IMR-90 (cell line): ENCODE measurements around the gene VAMP8. TPM values are rescaled to one million over a fixed set of nuclear protein-coding genes. Genes with fewer than 3 reads are reported as not detected.

Experiments
- ATAC-seq: fragments of 200-7000 bp; cut with Tn5 transposase; 2 replicates; pipeline ENCODE4 v1.9.1; 2020; ENCODE audit warnings: low read depth, mild to moderate bottlenecking, moderate library complexity
- BruUV-seq: library from RNA; stranded (reverse); fragments of 400-500 nt; replicated peaks from 2 replicates; lab custom pipeline; 2021; lab: Mats Ljungman, UMichigan
- CTCF ChIA-PET: fragments of 300-600 bp; formaldehyde crosslinking; extraction: SDS; loops from one replicate; lab custom pipeline; 2021; ENCODE audit warnings: antibody characterized with exemption; lab: Yijun Ruan, JAX
- POLR2A ChIA-PET: fragments of 300-600 bp; sonication (Branson Sonifier 250); formaldehyde crosslinking; loops from one replicate; lab custom pipeline; 2022; ENCODE audit warnings: antibody characterized with exemption; ENCODE audit not compliant: unreplicated experiment; lab: Charles Lee
- DNase-seq: peaks from one replicate; pipeline ENCODE4 v3.0.0; 2013
- H2AFZ ChIP-seq: replicated peaks from 2 replicates; pipeline ENCODE3; 2013; ENCODE audit warnings: low read length, mild to moderate bottlenecking; ENCODE audit not compliant: poor library complexity
- H2AK5ac ChIP-seq: 2 replicates; pipeline ENCODE4 v1.6.1; 2013; ENCODE audit warnings: low read depth, low read length, inconsistent platforms
- H2AK9ac ChIP-seq: replicated peaks from 2 replicates; pipeline ENCODE3; 2013; ENCODE audit warnings: mild to moderate bottlenecking, low read depth, low read length, moderate library complexity; ENCODE audit not compliant: poor library complexity
- H2BK120ac ChIP-seq: 2 replicates; pipeline ENCODE4 v1.6.1; 2013; ENCODE audit warnings: low read depth, low read length, inconsistent platforms
- H2BK15ac ChIP-seq: 3 replicates; pipeline ENCODE4 v1.6.1; 2013; ENCODE audit warnings: low read depth, low read length, inconsistent platforms
- H2BK20ac ChIP-seq: 2 replicates; pipeline ENCODE4 v1.6.1; 2013; ENCODE audit warnings: low read depth, mild to moderate bottlenecking, inconsistent platforms, low read length, moderate library complexity
- H2BK5ac ChIP-seq: 2 replicates; pipeline ENCODE4 v1.6.1; 2013; ENCODE audit warnings: mild to moderate bottlenecking, low read depth, low read length, inconsistent platforms; ENCODE audit not compliant: poor library complexity, severe bottlenecking
- H3K14ac ChIP-seq: replicated peaks from 2 replicates; pipeline ENCODE4 v1.6.1; 2013; ENCODE audit warnings: low read depth, low read length, inconsistent platforms
- H3K18ac ChIP-seq: 2 replicates; pipeline ENCODE4 v1.6.1; 2013; ENCODE audit warnings: low read depth, low read length, control low read depth
- H3K23ac ChIP-seq: 2 replicates; pipeline ENCODE4 v1.6.1; 2013; ENCODE audit warnings: low read depth, low read length, inconsistent platforms
- H3K27ac ChIP-seq: 2 replicates; pipeline ENCODE4 v1.5.1; 2013; ENCODE audit warnings: mild to moderate bottlenecking, control low read depth, low read length; ENCODE audit not compliant: insufficient read depth
- H3K27me3 ChIP-seq: 2 replicates; pipeline ENCODE4 v1.6.1; 2013; ENCODE audit warnings: low read length; ENCODE audit not compliant: control insufficient read depth, insufficient read depth
- H3K36me3 ChIP-seq: 2 replicates; pipeline ENCODE4 v1.6.1; 2013; ENCODE audit warnings: low read length, mixed read lengths; ENCODE audit not compliant: control insufficient read depth, insufficient read depth
- H3K4ac ChIP-seq: 2 replicates; pipeline ENCODE4 v1.6.1; 2013; ENCODE audit warnings: low read depth, low read length, inconsistent platforms
- H3K4me1 ChIP-seq: 2 replicates; pipeline ENCODE4 v1.6.1; 2013; ENCODE audit warnings: low read length, mixed read lengths; ENCODE audit not compliant: control insufficient read depth, insufficient read depth
- H3K4me2 ChIP-seq: 2 replicates; pipeline ENCODE4 v1.6.1; 2013; ENCODE audit warnings: low read depth, mild to moderate bottlenecking, control low read depth, low read length, moderate library complexity
- H3K4me3 ChIP-seq: 2 replicates; pipeline ENCODE4 v1.5.1; 2013; ENCODE audit warnings: low read depth, mild to moderate bottlenecking, control low read depth, low read length, moderate library complexity; ENCODE audit not compliant: insufficient read depth
- H3K56ac ChIP-seq: 2 replicates; pipeline ENCODE4 v1.6.1; 2013; ENCODE audit warnings: low read length, inconsistent platforms; ENCODE audit not compliant: insufficient read depth; ENCODE audit errors: extremely low read depth
- H3K79me1 ChIP-seq, 2 experiments: 2 replicates each; pipeline ENCODE4 v1.6.1; 2013; ENCODE audit warnings: low read length in 2 of 2, inconsistent platforms in 1 of 2, low read depth in 1 of 2
- H3K9ac ChIP-seq: 2 replicates; pipeline ENCODE4 v1.6.1; 2013; ENCODE audit warnings: low read depth, low read length, control low read depth
- H3K9me1 ChIP-seq: 2 replicates; pipeline ENCODE4 v1.6.1; 2013; ENCODE audit warnings: low read length, inconsistent platforms; ENCODE audit not compliant: insufficient read depth
- H3K9me3 ChIP-seq: 2 replicates; pipeline ENCODE4 v1.6.1; 2013; ENCODE audit warnings: low read length; ENCODE audit not compliant: control insufficient read depth, insufficient read depth
- H4K20me1 ChIP-seq: 2 replicates; pipeline ENCODE4 v1.6.1; 2013; ENCODE audit warnings: low read length, inconsistent platforms; ENCODE audit not compliant: insufficient read depth
- H4K5ac ChIP-seq: 2 replicates; pipeline ENCODE4 v1.6.1; 2013; ENCODE audit warnings: mild to moderate bottlenecking, low read depth, low read length, control low read depth
- H4K8ac ChIP-seq, 2 experiments: 2 replicates each; pipeline ENCODE4 v1.6.1; 2013; ENCODE audit warnings: low read depth in 2 of 2, low read length in 2 of 2, control low read depth in 1 of 2, inconsistent platforms in 1 of 2
- H4K91ac ChIP-seq: 2 replicates; pipeline ENCODE4 v1.6.1; 2013; ENCODE audit warnings: low read depth, low read length, inconsistent platforms; ENCODE audit not compliant: insufficient read depth
- BHLHE40 ChIP-seq: fragments of 150-350 bp; IDR thresholded peaks from 2 replicates; pipeline ENCODE4 v1.6.1; 2016; ENCODE audit warnings: mild to moderate bottlenecking, low read depth, low read length
- CEBPB ChIP-seq: IDR thresholded peaks from 2 replicates; pipeline ENCODE4 v1.6.1; 2012; ENCODE audit warnings: low read depth, low read length, improper control_type of control experiment
- CHD1 ChIP-seq: IDR thresholded peaks from 2 replicates; pipeline ENCODE4 v1.6.1; 2012; ENCODE audit warnings: low read depth, low read length, improper control_type of control experiment
- CTCF ChIP-seq: conservative IDR thresholded peaks from 2 replicates; pipeline ENCODE4 v1.5.1; 2012; ENCODE audit warnings: mild to moderate bottlenecking, low read depth, low read length, improper control_type of control experiment
- ELK1 ChIP-seq: fragments of 150-350 bp; IDR thresholded peaks from 2 replicates; pipeline ENCODE4 v1.6.1; 2016; ENCODE audit warnings: low read depth, mild to moderate bottlenecking, low read length, moderate library complexity, borderline replicate concordance
- FOS ChIP-seq: fragments of 150-350 bp; IDR thresholded peaks from 2 replicates; pipeline ENCODE4 v1.6.1; 2016; ENCODE audit warnings: low read depth, low read length
- MAFK ChIP-seq: IDR thresholded peaks from 2 replicates; pipeline ENCODE4 v1.6.1; 2012; ENCODE audit warnings: low read depth, low read length, improper control_type of control experiment
- MAZ ChIP-seq: IDR thresholded peaks from 2 replicates; pipeline ENCODE4 v1.6.1; 2012; ENCODE audit warnings: low read depth, mild to moderate bottlenecking, low read length, improper control_type of control experiment, moderate library complexity, borderline replicate concordance
- MXI1 ChIP-seq: IDR thresholded peaks from 2 replicates; pipeline ENCODE4 v1.6.1; 2012; ENCODE audit warnings: low read depth, mild to moderate bottlenecking, low read length, moderate library complexity, borderline replicate concordance
- NFE2L2 ChIP-seq: fragments of 150-350 bp; IDR thresholded peaks from 2 replicates; pipeline ENCODE4 v1.6.1; 2016; ENCODE audit warnings: low read depth, mild to moderate bottlenecking, low read length
- POLR2A ChIP-seq: IDR thresholded peaks from 2 replicates; pipeline ENCODE4 v1.6.1; 2012; ENCODE audit warnings: mild to moderate bottlenecking, low read depth, low read length
- RAD21 ChIP-seq: IDR thresholded peaks from 2 replicates; pipeline ENCODE4 v1.6.1; 2012; ENCODE audit warnings: low read length, improper control_type of control experiment
- RCOR1 ChIP-seq: IDR thresholded peaks from 2 replicates; pipeline ENCODE4 v1.6.1; 2012; ENCODE audit warnings: mild to moderate bottlenecking, low read length, improper control_type of control experiment; ENCODE audit not compliant: insufficient replicate concordance
- RFX5 ChIP-seq: IDR thresholded peaks from 2 replicates; pipeline ENCODE4 v1.8.0; 2012; ENCODE audit warnings: low read depth, mild to moderate bottlenecking, low read length, moderate library complexity
- SMC3 ChIP-seq: fragments of 150-350 bp; IDR thresholded peaks from 2 replicates; pipeline ENCODE4 v1.6.1; 2016; ENCODE audit warnings: low read depth, mild to moderate bottlenecking, antibody characterized with exemption, low read length, moderate library complexity
- USF2 ChIP-seq: fragments of 150-350 bp; IDR thresholded peaks from 2 replicates; pipeline ENCODE4 v1.6.1; 2017; ENCODE audit warnings: mild to moderate bottlenecking, antibody characterized with exemption, low read length, low read depth
- WGBS, 2 experiments: methylation state at CpG; one replicate each; pipeline versions ENCODE4 v1.1.5 to v1.1.7; 2013; ENCODE audit warnings: missing lambda C conversion rate in 2 of 2; ENCODE audit not compliant: insufficient read length in 1 of 2; ENCODE audit errors: extremely low coverage in 2 of 2; 5-methylcytosine and 5-hydroxymethylcytosine counted together
- dilution Hi-C: fragments of 300-500 bp; cut with HindIII; formaldehyde crosslinking; loops from one replicate; pipeline ENCODE4 v1.14.3; 2018; ENCODE audit warnings: low sequenced_read_pairs; ENCODE audit not compliant: unreplicated experiment
- in situ Hi-C: fragments of 300-500 bp; cut with MboI; formaldehyde crosslinking; loops from 3 replicates; pipeline ENCODE4 v1.14.3; 2019; ENCODE audit warnings: low sequenced_read_pairs, inconsistent platforms, mixed read lengths
- intact Hi-C: fragments of 100-400 bp; cut with micrococcal nuclease; formaldehyde crosslinking; loops from 2 replicates; pipeline ENCODE4 v1.10.0; 2022
- polyA plus RNA-seq, 3 experiments: library from polyadenylated mRNA; depleted of rRNA; stranded (reverse); fragments of >200 nt; gene quantifications; 2 replicates each; pipeline ENCODE4 v1.2.3, GENCODE V29; 2012; ENCODE audit warnings: low replicate concordance in 1 of 3
- total RNA-seq: library from RNA; depleted of rRNA; stranded (reverse); fragments of >200 nt; gene quantifications from 2 replicates; pipeline ENCODE4 v1.2.3, GENCODE V29; 2012

The VAMP8 gene
- total and polyA plus RNA-seq, 2 of the 4 experiments (the other 2 are of a cell fraction): 0.90 to 1.9 TPM

- Histone ChIP-seq H3K9me1 (peaks cover 13% of the 10 kb centered on the region), H3K4me2 (peak overlapping the region; percentile 84), H3K23ac (peak overlapping the region; percentile 28; the same call in 1 of the 2 replicates), H2BK120ac (no peak overlapping the region), H3K36me3 (peaks cover 21% of the 10 kb centered on the region), H3K14ac (peak overlapping the region; percentile 80), H4K91ac (peak overlapping the region; percentile 71; the same call in 1 of the 2 replicates), H3K27me3 (no peaks in the 10 kb centered on the region), H2AFZ (peak overlapping the region; percentile 96), H3K18ac (no peak overlapping the region), H3K27ac (peak overlapping the region; percentile 67), H3K4me3 (peak overlapping the region; percentile 83), H2AK9ac (peak overlapping the region; percentile 78), H2BK20ac (no peak overlapping the region), H2BK15ac (no peak overlapping the region), H4K8ac (peak overlapping the region; percentile 53 to 80; a peak in 3 of 4 replicates), H3K4ac (peak overlapping the region; percentile 67), H4K20me1 (peaks cover 3% of the 10 kb centered on the region; the same call in 1 of the 2 replicates), H3K79me1 (peaks cover 29 to 57% of the 10 kb centered on the region in 2 experiments), H3K4me1 (peaks cover 3% of the 10 kb centered on the region), H4K5ac (peak overlapping the region; percentile 37), H2AK5ac (peak overlapping the region; percentile 88), H3K9ac (peak overlapping the region; percentile 89), H2BK5ac (peak overlapping the region; percentile 59), H3K56ac (peak overlapping the region; percentile 77), H3K9me3 (no peaks in the 10 kb centered on the region)
- ChIA-PET CTCF (interaction anchor here (0.7 kb wide), 1 partner anchor 38 kb away, joined by 3 read pairs; no protein-coding TSS in a partner anchor), POLR2A (interaction anchor here (0.7 to 1.0 kb wide), 4 partner anchors 12 to 284 kb away, joined by 3 to 6 read pairs (median 4); partner anchors contain the start of genes TGOLN2 and VAMP8)
- BruUV-seq: no TSS peak
- intact Hi-C loops: no loop called here
- ATAC-seq (peak; percentile 2), DNase-seq (no peak)
- in situ Hi-C loops: no loop called here
- no peak for TF ChIP-seq MAFK
- TF ChIP-seq CEBPB: no peak
- no peak for TF ChIP-seq CHD1
- TF ChIP-seq RFX5: no peak
- no peak for TF ChIP-seq FOS
- TF ChIP-seq SMC3: no peak
- TF ChIP-seq NFE2L2: no peak
- no peak for TF ChIP-seq CTCF
- TF ChIP-seq MAZ: no peak
- no peak for TF ChIP-seq POLR2A
- TF ChIP-seq ELK1: no peak
- TF ChIP-seq USF2: no peak
- no peak for TF ChIP-seq RAD21
- no peak for TF ChIP-seq MXI1
- TF ChIP-seq RCOR1: no peak
- no peak for TF ChIP-seq BHLHE40
- 0% methylated on average over 5 of the region's 24 CpGs; no CpG with 5 or more reads in 1 of the 2 experiments for WGBS, 2 experiments
- dilution Hi-C loops: no loop called here
These were observed 33.9 kb downstream of the VAMP8 start for GRCh38 chr2:85611217-85611704.
